ENCODE data around the gene OR8B12.
"Not testable (repeated sequence)": the region's sequence is repeated elsewhere in the genome, so short reads cannot be mapped to it uniquely, and the experiment has no call there.

Gene OR8B12

DNA sequence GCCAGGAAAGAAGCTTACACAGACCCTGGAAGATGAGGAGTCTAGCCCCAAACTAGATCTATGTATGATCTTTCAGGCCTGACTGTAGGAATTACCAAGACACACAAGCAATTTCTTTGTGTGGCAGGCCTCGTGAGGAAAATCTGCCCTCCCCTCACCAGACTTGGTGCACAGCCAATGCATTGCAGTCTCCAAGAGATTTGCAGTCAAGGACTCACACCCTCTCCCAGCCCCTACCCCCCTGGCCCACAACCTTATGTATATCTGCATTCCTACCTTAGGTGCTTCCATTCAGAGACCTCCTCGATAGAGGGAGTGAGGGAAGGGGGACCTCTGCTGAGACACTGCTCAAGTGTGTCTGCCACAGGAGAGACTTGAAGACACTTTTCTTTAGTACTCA is 9.8 kb downstream of the OR8B12 start:
- no peak overlapping the region for H3K4me3 ChIP-seq (ENCODE audit: low read depth, low read length)
- TF ChIP-seq CTCF (IDR thresholded peaks at IDR 0.05; ENCODE audit: low read depth, low read length) = no peak

- no peak overlapping the region for H3K4me3 ChIP-seq (ENCODE audit: low read depth, low read length)
- no peak for TF ChIP-seq CTCF (IDR thresholded peaks at IDR 0.05; ENCODE audit: low read depth, low read length)
These were observed 23.0 kb downstream of the OR8B12 start for GRCh38 chr11:124520550-124520854.

DNA sequence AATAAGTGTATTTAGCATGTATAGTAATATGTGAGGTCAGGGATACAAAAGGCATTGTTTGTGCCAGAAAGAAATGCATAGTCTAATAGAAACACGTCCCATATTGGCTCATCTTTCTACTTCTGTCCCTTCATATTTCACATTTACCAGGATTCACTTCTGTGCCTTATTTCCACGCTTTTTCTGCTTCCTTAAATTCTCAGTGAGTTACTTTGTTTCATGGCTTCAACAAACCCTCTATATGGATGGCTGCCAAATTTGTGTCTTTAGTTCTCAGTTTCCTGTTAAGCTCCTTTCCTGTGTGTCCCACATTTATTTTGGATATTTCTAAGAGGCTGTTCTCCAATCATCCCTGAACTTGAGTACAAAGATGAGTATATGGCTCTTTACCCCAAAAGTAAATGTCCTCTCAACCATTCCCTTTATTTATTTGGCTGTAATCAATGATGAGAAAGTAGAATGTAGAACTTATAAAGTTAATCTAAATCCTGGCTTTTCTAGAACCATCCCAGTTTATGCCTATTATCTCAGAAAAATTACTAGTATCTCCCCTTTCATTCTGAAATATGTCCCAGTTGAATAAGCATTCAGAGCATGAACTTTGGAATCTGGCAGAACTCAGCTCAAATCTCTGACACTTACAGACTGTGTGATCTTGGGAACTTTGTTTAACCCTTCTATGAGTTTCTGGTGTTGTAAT is 23.5 kb downstream of the OR8B12 start:
- no peak for TF ChIP-seq CTCF (IDR thresholded peaks at IDR 0.05; ENCODE audit: low read depth, low read length)
- H3K4me3 ChIP-seq (ENCODE audit: low read depth, low read length) = no peak overlapping the region

DNA sequence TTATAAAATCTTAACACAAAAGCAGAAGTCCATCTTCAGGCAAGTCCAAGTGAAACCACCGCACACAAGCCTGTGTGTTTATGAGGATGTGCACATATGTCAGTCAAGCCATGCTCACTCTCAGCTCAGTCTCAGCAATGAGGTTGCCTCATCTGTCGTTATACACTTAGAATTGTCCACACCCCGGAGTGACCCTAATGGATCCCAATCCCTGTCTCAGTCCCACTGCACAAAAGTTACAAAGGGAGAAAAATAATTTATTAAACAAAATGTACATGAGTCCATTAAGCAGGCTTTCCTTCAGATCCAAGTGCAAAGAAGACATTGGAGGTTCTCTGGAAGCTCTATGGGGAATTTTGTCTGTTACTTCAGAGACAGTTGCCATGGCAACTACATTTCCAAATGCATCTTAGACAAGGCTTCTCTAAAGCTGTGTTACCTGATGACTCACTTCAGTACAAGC is 24.4 kb downstream of the OR8B12 start:
- H3K4me3 ChIP-seq (ENCODE audit: low read depth, low read length) = no peak overlapping the region
- no peak for TF ChIP-seq CTCF (IDR thresholded peaks at IDR 0.05; ENCODE audit: low read depth, low read length)

- TF ChIP-seq CTCF (IDR thresholded peaks at IDR 0.05; ENCODE audit: low read depth, low read length) = no peak
These were observed 26.1 kb downstream of the OR8B12 start for GRCh38 chr11:124517314-124517713.

DNA sequence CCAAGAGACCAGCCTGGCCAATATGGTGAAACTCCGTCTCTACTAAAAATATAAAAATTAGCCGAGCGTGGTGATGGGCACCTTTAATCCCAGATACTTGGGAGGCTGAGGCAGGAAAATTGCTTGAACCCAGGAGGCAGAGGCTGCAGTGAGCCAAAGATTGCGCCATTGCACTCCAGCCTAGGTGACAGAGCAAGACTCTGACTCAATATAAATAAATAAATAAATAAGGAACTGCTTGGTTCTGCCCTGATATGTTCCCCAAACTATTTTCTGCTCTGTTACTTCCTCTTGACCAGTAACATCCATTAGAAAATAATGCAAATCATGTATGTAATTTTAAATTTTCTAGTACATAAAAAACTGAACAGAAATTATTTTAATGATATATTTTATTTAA is 28.8 kb downstream of the OR8B12 start:
- not testable (repeated sequence) for H3K4me3 ChIP-seq (ENCODE audit: low read depth, low read length)

More at GRCh38 chr11:124517314-124517713, 26.1 kb downstream of the OR8B12 start:
- no peak overlapping the region for H3K4me3 ChIP-seq (ENCODE audit: low read depth, low read length)

GRCh38 chr11:124514131-124514530 is 29.3 kb downstream of the OR8B12 start:
- H3K4me3 ChIP-seq (ENCODE audit: low read depth, low read length) = no peak overlapping the region
- no peak for TF ChIP-seq CTCF (IDR thresholded peaks at IDR 0.05; ENCODE audit: low read depth, low read length)

GRCh38 chr11:124511745-124512144 is 31.7 kb downstream of the OR8B12 start:
- no peak overlapping the region for H3K4me3 ChIP-seq (ENCODE audit: low read depth, low read length)
- no peak for TF ChIP-seq CTCF (IDR thresholded peaks at IDR 0.05; ENCODE audit: low read depth, low read length)
